ENCODE measurements around the gene LHX3.

DNA sequence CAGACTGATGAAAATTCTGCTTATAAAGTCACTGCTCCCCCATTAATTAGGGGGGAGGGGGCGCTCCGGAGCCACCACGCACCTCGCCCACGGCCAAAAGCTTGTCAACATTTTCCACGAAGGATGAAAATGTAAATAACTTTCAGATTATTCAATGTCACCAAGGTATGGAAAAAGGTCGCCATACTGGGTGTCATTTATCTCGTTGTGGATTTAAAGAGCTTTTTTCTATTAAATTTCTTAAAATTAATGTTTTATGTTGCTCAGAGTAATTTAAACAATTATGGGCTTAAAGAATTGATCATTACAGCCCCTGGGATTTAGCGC is 13.0 kb downstream of the LHX3 start:
- TF ChIP-seq EZH2 (IDR thresholded peaks at IDR 0.05; ENCODE audit: borderline replicate concordance, control insufficient read depth, low read depth, low read length) (no peak), SRF (IDR thresholded peaks at IDR 0.05; ENCODE audit: low read depth in 2 of 2, low read length in 2 of 2) (no peak), TARDBP (IDR thresholded peaks at IDR 0.05; ENCODE audit: borderline replicate concordance) (no peak)

Measured in GM12878 (cell line).